GM21423 (cell line): ENCODE results near the gene PCDHB11.
"Not testable (repeated sequence)": the region's sequence is repeated elsewhere in the genome, so short reads cannot be mapped to it uniquely, and the experiment has no call there.

Source experiments
- ATAC-seq: cut with Tn5 transposase; IDR thresholded peaks from one replicate; pipeline ENCODE4 v1.9.1; 2021; ENCODE audit warnings: mild to moderate bottlenecking, moderate library complexity; ENCODE audit not compliant: unreplicated experiment

The PCDHB11 gene

DNA sequence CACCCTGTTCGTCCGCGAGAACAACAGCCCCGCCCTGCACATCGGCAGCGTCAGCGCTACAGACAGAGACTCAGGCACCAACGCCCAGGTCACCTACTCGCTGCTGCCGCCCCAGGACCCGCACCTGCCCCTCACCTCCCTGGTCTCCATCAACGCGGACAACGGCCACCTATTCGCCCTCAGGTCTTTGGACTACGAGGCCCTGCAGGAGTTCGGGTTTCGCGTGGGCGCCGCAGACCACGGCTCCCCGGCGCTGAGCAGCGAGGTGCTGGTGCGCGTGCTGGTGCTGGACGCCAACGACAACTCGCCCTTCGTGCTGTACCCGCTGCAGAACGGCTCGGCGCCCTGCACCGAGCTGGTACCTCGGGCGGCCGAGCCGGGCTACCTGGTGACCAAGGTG is 36.5 kb downstream of the PCDHB11 start:
- not testable (repeated sequence) for ATAC-seq

DNA sequence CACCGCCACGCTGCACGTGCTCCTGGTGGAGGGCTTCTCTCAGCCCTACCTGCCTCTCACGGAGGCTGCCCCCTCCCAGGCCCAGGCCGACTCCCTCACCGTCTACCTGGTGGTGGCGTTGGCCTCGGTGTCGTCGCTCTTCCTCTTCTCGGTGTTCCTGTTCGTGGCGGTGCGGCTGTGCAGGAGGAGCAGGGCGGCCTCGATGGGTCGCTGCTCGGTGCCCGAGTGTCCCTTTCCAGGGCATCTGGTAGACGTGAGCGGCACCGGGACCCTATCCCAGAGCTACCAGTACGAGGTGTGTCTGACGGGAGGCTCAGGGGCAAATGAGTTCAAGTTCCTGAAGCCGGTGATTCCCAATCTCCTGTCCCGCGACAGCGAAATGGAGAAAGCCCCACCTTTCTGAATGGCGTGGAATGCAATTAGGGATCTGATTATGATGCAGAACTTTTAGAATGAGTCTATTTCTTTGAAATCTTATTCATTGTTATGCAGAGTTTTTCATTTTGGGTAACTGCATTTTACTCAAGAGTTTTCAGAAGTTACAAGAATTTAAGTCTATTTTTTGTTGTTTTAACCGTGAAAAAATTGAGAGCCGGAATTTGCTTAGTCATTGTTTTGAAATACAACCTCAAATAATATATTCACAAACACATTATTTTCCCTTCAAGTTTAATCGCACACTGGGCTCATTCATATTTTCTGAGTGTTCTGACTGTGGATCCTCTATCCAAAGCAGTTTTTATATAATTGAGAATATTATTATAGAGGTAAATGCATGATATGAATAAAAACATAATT is 37.3 kb downstream of the PCDHB11 start:
- ATAC-seq: no peak

DNA sequence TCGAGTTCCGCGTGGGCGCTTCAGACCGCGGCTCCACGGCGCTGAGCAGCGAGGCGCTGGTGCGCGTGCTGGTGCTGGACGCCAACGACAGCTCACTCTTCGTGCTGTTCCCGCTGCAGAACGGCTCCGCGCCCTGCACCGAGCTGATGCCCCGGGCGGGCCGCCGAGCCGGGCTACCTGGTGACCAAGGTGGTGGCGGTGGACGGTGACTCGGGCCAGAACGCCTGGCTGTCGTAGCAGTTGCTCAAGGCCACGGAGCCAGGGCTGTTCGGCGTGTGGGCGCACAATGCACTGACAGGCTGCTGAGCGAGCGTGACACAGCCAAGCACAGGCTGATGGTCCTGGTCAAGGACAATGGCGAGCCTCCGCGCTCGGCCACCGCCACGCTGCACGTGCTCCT is 42.1 kb downstream of the PCDHB11 start:
- ATAC-seq: no peak

DNA sequence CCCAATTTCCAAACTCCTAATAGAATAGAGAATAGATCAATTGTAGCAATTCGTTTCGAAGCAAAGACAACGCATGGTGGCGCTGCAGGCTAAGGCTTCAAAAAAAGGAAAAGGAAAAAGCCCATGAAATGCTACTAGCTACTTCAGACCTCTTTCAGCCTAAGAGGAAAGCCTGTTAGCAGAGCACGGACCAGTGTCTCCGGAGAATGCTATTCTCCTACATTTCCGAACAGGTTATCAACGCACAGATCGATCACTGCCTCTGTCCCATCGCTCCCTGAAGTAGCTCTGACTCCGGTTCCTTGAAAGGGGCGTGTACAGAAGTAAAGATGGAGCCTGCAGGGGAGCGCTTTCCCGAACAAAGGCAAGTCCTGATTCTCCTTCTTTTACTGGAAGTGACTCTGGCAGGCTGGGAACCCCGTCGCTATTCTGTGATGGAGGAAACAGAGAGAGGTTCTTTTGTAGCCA is 45.9 kb downstream of the PCDHB11 start, which contains the start of gene PCDHB15:
Gene PCDHB15 (plus strand): TSS at position 146 of the 468 bp plus-strand sequence. CDS start 184 bp downstream, at position 330.
- no peak for ATAC-seq

DNA sequence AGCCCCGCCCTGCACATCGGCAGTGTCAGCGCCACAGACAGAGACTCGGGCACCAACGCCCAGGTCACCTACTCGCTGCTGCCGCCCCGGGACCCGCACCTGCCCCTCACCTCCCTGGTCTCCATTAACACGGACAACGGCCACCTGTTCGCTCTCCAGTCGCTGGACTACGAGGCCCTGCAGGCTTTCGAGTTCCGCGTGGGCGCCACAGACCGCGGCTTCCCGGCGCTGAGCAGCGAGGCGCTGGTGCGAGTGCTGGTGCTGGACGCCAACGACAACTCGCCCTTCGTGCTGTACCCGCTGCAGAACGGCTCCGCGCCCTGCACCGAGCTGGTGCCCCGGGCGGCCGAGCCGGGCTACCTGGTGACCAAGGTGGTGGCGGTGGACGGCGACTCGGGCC is 47.5 kb downstream of the PCDHB11 start:
- ATAC-seq: not testable (repeated sequence)

DNA sequence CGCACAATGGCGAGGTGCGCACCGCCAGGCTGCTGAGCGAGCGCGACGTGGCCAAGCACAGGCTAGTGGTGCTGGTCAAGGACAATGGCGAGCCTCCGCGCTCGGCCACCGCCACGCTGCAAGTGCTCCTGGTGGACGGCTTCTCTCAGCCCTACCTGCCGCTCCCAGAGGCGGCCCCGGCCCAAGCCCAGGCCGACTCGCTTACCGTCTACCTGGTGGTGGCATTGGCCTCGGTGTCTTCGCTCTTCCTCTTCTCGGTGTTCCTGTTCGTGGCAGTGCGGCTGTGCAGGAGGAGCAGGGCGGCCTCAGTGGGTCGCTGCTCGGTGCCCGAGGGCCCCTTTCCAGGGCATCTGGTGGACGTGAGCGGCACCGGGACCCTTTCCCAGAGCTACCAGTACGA is 48.0 kb downstream of the PCDHB11 start:
- not testable (repeated sequence) for ATAC-seq

DNA sequence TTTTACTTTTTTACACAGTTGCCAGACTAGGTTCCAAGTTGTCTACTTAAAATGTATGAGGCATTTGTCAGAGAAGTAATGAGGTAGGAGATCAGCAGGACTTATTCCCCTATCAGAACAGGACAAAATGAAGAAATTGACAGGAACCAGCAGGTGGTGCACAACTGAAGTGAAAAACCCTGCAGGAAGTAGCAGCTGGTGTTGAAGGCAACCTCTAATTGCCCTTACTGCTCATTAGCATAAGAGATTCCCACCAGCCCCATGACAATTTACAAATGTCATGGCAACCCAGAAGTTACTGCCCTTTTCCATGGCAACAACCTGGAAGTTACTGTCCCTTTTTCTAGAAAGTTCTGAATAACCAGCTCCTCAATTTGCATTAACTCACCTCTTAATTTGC is 51.1 kb downstream of the PCDHB11 start:
- ATAC-seq: no peak
